Tibial nerve (tissue), 4 donors: Measurements from ENCODE around the gene GRHL1. TPM values are rescaled to one million over a fixed set of nuclear protein-coding genes. Genes with fewer than 3 reads are reported as not detected.

ENCODE experiments used
- DNase-seq, 2 donors: peaks; one replicate each; pipeline ENCODE4 v3.0.0-alpha.2; 2019; ENCODE audit warnings: low spot score in 2 of 2
- H3K27ac ChIP-seq, 4 donors: fragments of 200-600 bp; sonication (generic) in 3 of 4; one replicate each; pipeline ENCODE4 v1.5.1; 2017 to 2019; ENCODE audit warnings: mild to moderate bottlenecking in 1 of 4
- H3K27me3 ChIP-seq, 2 donors: fragments of 200-600 bp; sonication (generic) in 1 of 2; one replicate each; pipeline versions ENCODE4 v1.5.1 to v1.6.0; 2017 to 2019
- H3K36me3 ChIP-seq, 3 donors: fragments of 200-600 bp; sonication (generic); one replicate each; pipeline ENCODE4 v1.5.1; 2018 to 2019
- H3K4me1 ChIP-seq, 4 donors: fragments of 200-600 bp; sonication (generic) in 3 of 4; one replicate each; pipeline ENCODE4 v1.5.1; 2017 to 2019
- H3K4me3 ChIP-seq, 4 donors: fragments of 200-600 bp; sonication (generic) in 3 of 4; one replicate each; pipeline ENCODE4 v1.5.1; 2017 to 2019; ENCODE audit warnings: mild to moderate bottlenecking in 1 of 4, moderate library complexity in 1 of 4
- H3K9me3 ChIP-seq, 4 donors: fragments of 200-600 bp; sonication (generic) in 3 of 4; one replicate each; pipeline ENCODE4 v1.5.1; 2017 to 2019
- CTCF ChIP-seq, 5 experiments: fragments of 200-600 bp in 3 of 5; fragments of 450-650 bp in 2 of 5; sonication (generic) in 3 of 5; IDR thresholded peaks; one replicate each; pipeline ENCODE4 v1.5.1; 2016 to 2019; ENCODE audit warnings: antibody characterized with exemption in 5 of 5, mild to moderate bottlenecking in 3 of 5, moderate library complexity in 2 of 5
- EP300 ChIP-seq, 2 donors: sonication (generic); formaldehyde crosslinking; IDR thresholded peaks; one replicate each; pipeline ENCODE4 v1.6.1; 2017; ENCODE audit warnings: antibody characterized with exemption in 2 of 2, mild to moderate bottlenecking in 1 of 2
- POLR2A ChIP-seq, 2 donors: fragments of 450-650 bp; IDR thresholded peaks; one replicate each; pipeline ENCODE4 v1.6.1; 2017; ENCODE audit warnings: antibody characterized with exemption in 2 of 2, mild to moderate bottlenecking in 2 of 2, moderate library complexity in 2 of 2
- WGBS, 2 donors: methylation state at CpG; one replicate each; pipeline ENCODE4 v1.1.5; 2018; 5-methylcytosine and 5-hydroxymethylcytosine counted together
- total RNA-seq, 4 donors: library from RNA; depleted of rRNA; stranded (reverse); fragments of >200 nt; gene quantifications; one replicate each; pipeline ENCODE4 v1.1.0, GENCODE V29; 2016

Gene GRHL1
- total RNA-seq, result 1 to 10 TPM in 2 of 4 donors, under 1 TPM in 1, not detected in 1; 0.66 to 4.2 (median 2.3) TPM

GRCh38 chr2:9951522-9952285 lies at the start of gene GRHL1:
Gene GRHL1, plus strand, starts transcription at chr2:9951693. Its CDS starts 141 bp downstream, at chr2:9951834.
- peak; percentile 86 to 87 for DNase-seq
- 1 to 2% methylated on average over 18 to 43 of the region's 111 CpGs for WGBS, 2 donors

GRCh38 chr2:9905413-9905812 lies 46.1 kb upstream of the GRHL1 start:
- no peaks in the 10 kb centered on the region for H3K9me3 ChIP-seq
- H3K27me3 ChIP-seq, result no peaks in the 10 kb centered on the region
- no peak for DNase-seq
- H3K4me1 ChIP-seq, result no peaks in the 10 kb centered on the region
- no peak overlapping the region for H3K4me3 ChIP-seq
- H3K27ac ChIP-seq, result no peak overlapping the region
- WGBS, 2 donors, result 70 to 77% methylated on average over 1 of the region's 1 CpG
- TF ChIP-seq CTCF (IDR thresholded peaks at IDR 0.05) (no peak), EP300 (IDR thresholded peaks at IDR 0.05) (no peak), POLR2A (IDR thresholded peaks at IDR 0.05) (no peak)
- peaks cover 0 to 3% (median 0%) of the 10 kb centered on the region in 3 donors for H3K36me3 ChIP-seq

More at GRCh38 chr2:9951522-9952285, at the start of gene GRHL1:
- H3K4me3 ChIP-seq, result peak within 1 kb of the TSS; percentile 50 to 81 (median 60)
- H3K27me3 ChIP-seq, result no peaks in the 10 kb centered on the region
- H3K36me3 ChIP-seq, result no peaks in the 10 kb centered on the region
- H3K9me3 ChIP-seq, result no peaks in the 10 kb centered on the region
- TF ChIP-seq EP300 (IDR thresholded peaks at IDR 0.05), result peak in 1 of 2 donors; percentile 44
- TF ChIP-seq POLR2A (IDR thresholded peaks at IDR 0.05), result peak in 1 of 2 donors; percentile 50
- no peak for TF ChIP-seq CTCF (IDR thresholded peaks at IDR 0.05)
- peak within 1 kb of the TSS in 2 of 4 donors; percentile 47 to 65 for H3K27ac ChIP-seq
- H3K4me1 ChIP-seq, result peaks cover 0 to 15% (median 3%) of the 10 kb centered on the region in 4 donors

- no peaks in the 10 kb centered on the region for H3K9me3 ChIP-seq
- H3K27ac ChIP-seq, result no peak overlapping the region
- TF ChIP-seq EP300 (IDR thresholded peaks at IDR 0.05), result no peak
- no peak for TF ChIP-seq POLR2A (IDR thresholded peaks at IDR 0.05)
- no peak overlapping the region for H3K4me3 ChIP-seq
- H3K36me3 ChIP-seq, result peaks cover 0 to 10% (median 0%) of the 10 kb centered on the region in 3 donors
- no peaks in the 10 kb centered on the region for H3K4me1 ChIP-seq
- no peak for DNase-seq
- 93% methylated on average over 7 of the region's 7 CpGs for WGBS, 2 donors
- no peaks in the 10 kb centered on the region for H3K27me3 ChIP-seq
These were observed 44.1 kb upstream of the GRHL1 start for GRCh38 chr2:9907402-9907801.

- no peak overlapping the region for H3K4me3 ChIP-seq
- H3K27me3 ChIP-seq, result no peaks in the 10 kb centered on the region
- WGBS, 2 donors, result 96 to 99% methylated on average over 1 of the region's 1 CpG
- no peak for DNase-seq
- H3K27ac ChIP-seq, result no peak overlapping the region
- no peaks in the 10 kb centered on the region for H3K9me3 ChIP-seq
- H3K4me1 ChIP-seq, result no peaks in the 10 kb centered on the region
- peaks cover 0 to 22% (median 0%) of the 10 kb centered on the region in 3 donors for H3K36me3 ChIP-seq
- no peak for TF ChIP-seq EP300 (IDR thresholded peaks at IDR 0.05)
- no peak for TF ChIP-seq POLR2A (IDR thresholded peaks at IDR 0.05)
- TF ChIP-seq CTCF (IDR thresholded peaks at IDR 0.05), result no peak
These were observed 42.9 kb upstream of the GRHL1 start for GRCh38 chr2:9908639-9909038.

GRCh38 chr2:9909106-9909505 lies 42.4 kb upstream of the GRHL1 start:
- Histone ChIP-seq H3K9me3 (no peaks in the 10 kb centered on the region), H3K4me3 (no peak overlapping the region), H3K27ac (no peak overlapping the region), H3K27me3 (no peaks in the 10 kb centered on the region), H3K36me3 (peaks cover 0 to 26% (median 0%) of the 10 kb centered on the region in 3 donors), H3K4me1 (no peaks in the 10 kb centered on the region)
- DNase-seq, result no peak
- 85% methylated on average over 2 of the region's 2 CpGs for WGBS, 2 donors
- TF ChIP-seq POLR2A (IDR thresholded peaks at IDR 0.05) (no peak), CTCF (IDR thresholded peaks at IDR 0.05) (no peak), EP300 (IDR thresholded peaks at IDR 0.05) (no peak)
